Skeletal muscle tissue (tissue), 4 donors: Measurements from ENCODE around the gene OR52M1. TPM values are rescaled to one million over a fixed set of nuclear protein-coding genes. Genes with fewer than 3 reads are reported as not detected.

Source experiments
- H3K27ac ChIP-seq: one replicate; pipeline ENCODE4 v1.7.0; 2013; ENCODE audit warnings: mild to moderate bottlenecking, low read depth, low read length, inconsistent platforms
- H3K27me3 ChIP-seq, 3 donors: one replicate each; pipeline ENCODE4 v1.7.0; 2013; ENCODE audit warnings: low read length in 3 of 3; ENCODE audit not compliant: control insufficient read depth in 3 of 3, insufficient read depth in 3 of 3
- H3K36me3 ChIP-seq, 3 donors: one replicate each; pipeline ENCODE4 v1.7.0; 2013; ENCODE audit warnings: low read length in 3 of 3; ENCODE audit not compliant: control insufficient read depth in 3 of 3, insufficient read depth in 3 of 3
- H3K4me1 ChIP-seq, 3 donors: one replicate each; pipeline ENCODE4 v1.7.0; 2013; ENCODE audit warnings: low read length in 3 of 3, mild to moderate bottlenecking in 3 of 3; ENCODE audit not compliant: control insufficient read depth in 3 of 3, insufficient read depth in 3 of 3
- H3K4me3 ChIP-seq, 3 donors: one replicate each; pipeline ENCODE4 v1.7.0; 2013; ENCODE audit warnings: low read length in 3 of 3
- H3K9ac ChIP-seq, 3 donors: one replicate each; pipeline ENCODE4 v1.7.0; 2013; ENCODE audit warnings: low read length in 3 of 3, mild to moderate bottlenecking in 3 of 3, moderate library complexity in 2 of 3, low read depth in 1 of 3
- H3K9me3 ChIP-seq, 3 donors: one replicate each; pipeline ENCODE4 v1.7.0; 2013; ENCODE audit warnings: low read length in 3 of 3; ENCODE audit not compliant: control insufficient read depth in 3 of 3
- total RNA-seq: library from RNA; depleted of rRNA; stranded (reverse); fragments of >200 nt; gene quantifications from one replicate; pipeline ENCODE4 v1.2.3, GENCODE V29; 2014
- donor health status: Osteomylitis.

The OR52M1 gene
- not detected for total RNA-seq

DNA sequence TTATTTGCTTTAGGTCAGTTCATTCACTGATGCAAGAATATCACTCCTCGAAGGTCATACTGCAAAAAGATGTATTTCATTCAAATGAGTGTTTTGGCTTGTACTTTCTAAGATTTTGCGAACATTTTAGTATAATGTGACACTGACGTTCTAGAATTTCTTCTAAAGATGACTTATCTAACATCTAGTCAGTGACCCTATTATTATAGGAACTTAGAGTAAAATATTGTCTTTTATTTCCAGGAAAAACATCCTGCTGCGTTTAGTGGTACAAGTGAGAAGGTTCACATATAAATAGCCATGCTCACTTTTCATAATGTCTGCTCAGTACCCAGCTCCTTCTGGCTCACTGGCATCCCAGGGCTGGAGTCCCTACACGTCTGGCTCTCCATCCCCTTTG, at the start of gene OR52M1:
Gene OR52M1, plus strand, starts transcription at position 301 of the 400 bp plus-strand sequence. Its CDS starts 0 bp downstream, at position 301.
- Histone ChIP-seq H3K9me3 (no peaks in the 10 kb centered on the region), H3K27ac (no peak within 1 kb of the TSS), H3K36me3 (no peaks in the 10 kb centered on the region), H3K4me3 (no peak within 1 kb of the TSS), H3K9ac (no peak within 1 kb of the TSS), H3K27me3 (no peaks in the 10 kb centered on the region), H3K4me1 (no peaks in the 10 kb centered on the region)

GRCh38 chr11:4495487-4495886, 49.5 kb upstream of the OR52M1 start:
- Histone ChIP-seq H3K36me3 (no peaks in the 10 kb centered on the region), H3K9ac (no peak overlapping the region), H3K4me1 (no peaks in the 10 kb centered on the region), H3K27ac (no peak overlapping the region), H3K27me3 (peaks cover 0 to 6% (median 0%) of the 10 kb centered on the region in 3 donors), H3K4me3 (no peak overlapping the region), H3K9me3 (no peaks in the 10 kb centered on the region)

DNA sequence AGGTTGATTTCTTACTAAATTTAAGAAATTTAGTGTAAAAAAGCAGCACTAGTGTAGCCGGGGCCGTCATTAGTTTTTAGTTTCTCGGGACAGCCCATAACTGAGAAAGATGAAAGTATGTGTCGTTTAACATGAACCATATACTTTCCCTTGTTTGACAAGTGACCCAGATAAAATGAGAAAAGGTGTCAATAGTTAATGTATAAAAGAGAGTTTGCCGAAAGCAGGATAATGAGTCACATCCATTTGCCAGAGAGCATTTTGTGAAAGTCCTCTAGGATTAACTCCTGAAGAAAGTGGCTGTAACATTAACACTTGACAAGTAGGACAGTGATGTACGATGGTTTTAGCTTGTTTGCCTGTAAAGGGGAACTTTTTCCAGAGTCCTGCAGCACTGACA, 49.0 kb upstream of the OR52M1 start:
- peaks cover 0 to 6% (median 0%) of the 10 kb centered on the region in 3 donors for H3K27me3 ChIP-seq
- no peaks in the 10 kb centered on the region for H3K9me3 ChIP-seq
- H3K4me3 ChIP-seq: no peak overlapping the region
- H3K36me3 ChIP-seq: no peaks in the 10 kb centered on the region
- no peak overlapping the region for H3K9ac ChIP-seq
- H3K4me1 ChIP-seq: no peaks in the 10 kb centered on the region
- no peak overlapping the region for H3K27ac ChIP-seq

DNA sequence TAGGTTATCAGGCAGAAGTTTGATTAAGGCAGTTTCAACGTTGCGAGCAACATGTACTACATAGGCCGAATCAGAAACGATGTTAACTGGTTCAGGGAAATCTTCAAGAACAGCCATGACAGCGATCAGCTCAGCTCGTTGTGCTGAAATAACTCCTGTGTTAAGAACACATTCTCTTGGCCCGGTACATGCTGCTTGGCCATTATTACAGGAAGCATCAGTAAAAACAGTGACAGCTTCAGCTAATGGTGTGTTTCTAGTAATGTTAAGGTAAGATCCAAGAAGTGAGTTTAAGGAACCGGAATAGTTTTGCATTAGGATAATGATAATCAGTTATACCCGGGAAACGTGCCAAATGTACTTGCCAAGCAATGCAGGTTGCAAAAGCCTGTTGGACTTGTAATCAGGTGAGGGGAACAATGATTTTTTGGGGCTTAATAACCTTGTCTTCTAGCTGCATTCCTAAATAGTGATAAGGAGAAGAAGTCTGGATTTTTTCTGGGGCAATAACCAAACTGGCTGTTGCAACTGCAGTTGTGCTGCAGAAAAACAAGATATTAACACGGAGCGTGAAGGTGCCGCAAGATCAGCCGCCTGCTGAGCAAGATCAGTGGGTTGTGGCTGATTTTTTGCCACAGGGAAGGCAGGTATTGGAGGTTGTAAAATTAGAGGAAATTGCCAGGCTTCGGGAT, 48.3 kb upstream of the OR52M1 start:
- H3K4me3 ChIP-seq: no peak overlapping the region
- no peak overlapping the region for H3K9ac ChIP-seq
- no peaks in the 10 kb centered on the region for H3K9me3 ChIP-seq
- H3K36me3 ChIP-seq: no peaks in the 10 kb centered on the region
- H3K4me1 ChIP-seq: no peaks in the 10 kb centered on the region
- H3K27me3 ChIP-seq: peaks cover 0 to 6% (median 0%) of the 10 kb centered on the region in 3 donors
- no peak overlapping the region for H3K27ac ChIP-seq

DNA sequence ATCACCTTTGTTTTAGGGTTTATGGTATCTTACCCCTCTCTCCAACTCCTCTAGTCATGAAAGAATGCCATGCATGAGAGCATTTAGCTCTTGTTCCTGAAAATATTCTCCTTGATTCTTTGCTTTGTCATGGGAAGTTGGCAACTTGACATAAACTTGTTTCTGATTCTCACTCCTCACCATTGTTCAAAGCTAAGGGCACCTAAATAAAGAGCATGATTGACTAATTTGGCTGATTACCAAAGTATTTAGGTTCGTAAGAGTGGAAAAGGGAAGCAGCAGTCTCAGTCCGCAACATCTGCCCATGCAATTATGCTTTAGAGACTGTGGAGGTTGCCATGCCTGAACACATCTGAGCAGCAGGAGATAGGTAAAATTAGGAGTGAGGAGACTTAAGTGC, 36.1 kb upstream of the OR52M1 start:
- Histone ChIP-seq H3K27ac (no peak overlapping the region), H3K9ac (no peak overlapping the region), H3K27me3 (peaks cover 0 to 3% (median 0%) of the 10 kb centered on the region in 3 donors), H3K4me1 (no peaks in the 10 kb centered on the region), H3K36me3 (no peaks in the 10 kb centered on the region), H3K4me3 (no peak overlapping the region), H3K9me3 (no peaks in the 10 kb centered on the region)

DNA sequence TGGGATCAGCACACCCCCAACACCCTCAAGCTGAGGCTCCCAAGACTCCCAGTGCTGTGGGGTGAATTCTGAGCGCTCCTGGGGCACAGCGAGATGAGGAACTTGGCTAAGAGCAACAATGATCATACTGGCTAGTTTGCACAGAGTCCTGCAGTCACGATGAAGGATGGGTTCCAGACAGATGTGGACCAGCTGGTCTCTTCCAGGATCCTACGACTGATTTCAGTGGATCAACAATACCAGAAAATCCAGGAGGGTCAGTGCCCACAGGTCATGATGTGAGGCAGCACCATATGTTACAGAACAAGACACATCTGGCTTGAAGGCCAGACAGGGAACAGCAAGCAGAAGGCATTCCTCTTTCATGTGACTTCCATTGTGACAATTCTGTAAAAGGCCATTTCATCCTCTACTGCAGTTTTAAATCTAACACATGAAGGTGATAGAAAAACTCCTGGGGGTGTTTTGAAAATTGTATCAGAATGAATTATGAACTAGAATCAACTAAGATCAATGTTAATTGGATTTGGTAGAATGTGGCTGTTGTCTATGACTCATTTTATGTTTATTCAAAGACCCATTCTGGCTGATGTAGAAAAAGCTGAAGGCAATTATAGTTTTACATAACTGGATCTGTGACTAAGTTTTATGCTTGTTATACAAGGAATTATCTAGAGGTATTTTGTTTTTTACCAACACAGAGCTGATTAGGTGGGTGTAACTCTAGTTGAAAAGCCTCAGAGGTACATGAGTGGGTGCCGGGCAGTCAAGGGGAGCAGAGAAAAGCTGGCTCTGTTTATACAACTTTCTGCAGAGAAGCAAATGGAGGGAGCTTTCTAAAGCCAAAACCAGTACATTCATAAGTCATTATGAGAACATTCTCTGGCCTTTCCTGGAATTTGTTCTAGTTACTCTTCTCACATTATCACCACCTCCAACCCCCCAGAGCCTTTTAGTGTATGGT, 33.4 kb upstream of the OR52M1 start:
- Histone ChIP-seq H3K4me1 (no peaks in the 10 kb centered on the region), H3K9me3 (no peaks in the 10 kb centered on the region), H3K36me3 (no peaks in the 10 kb centered on the region), H3K9ac (no peak overlapping the region), H3K4me3 (no peak overlapping the region), H3K27me3 (no peaks in the 10 kb centered on the region), H3K27ac (no peak overlapping the region)

- no peaks in the 10 kb centered on the region for H3K36me3 ChIP-seq
- no peaks in the 10 kb centered on the region for H3K9me3 ChIP-seq
- H3K9ac ChIP-seq: no peak overlapping the region
- H3K27me3 ChIP-seq: no peaks in the 10 kb centered on the region
- H3K4me1 ChIP-seq: no peaks in the 10 kb centered on the region
- no peak overlapping the region for H3K4me3 ChIP-seq
- H3K27ac ChIP-seq: no peak overlapping the region
These were observed 30.8 kb upstream of the OR52M1 start for GRCh38 chr11:4514196-4514595.

DNA sequence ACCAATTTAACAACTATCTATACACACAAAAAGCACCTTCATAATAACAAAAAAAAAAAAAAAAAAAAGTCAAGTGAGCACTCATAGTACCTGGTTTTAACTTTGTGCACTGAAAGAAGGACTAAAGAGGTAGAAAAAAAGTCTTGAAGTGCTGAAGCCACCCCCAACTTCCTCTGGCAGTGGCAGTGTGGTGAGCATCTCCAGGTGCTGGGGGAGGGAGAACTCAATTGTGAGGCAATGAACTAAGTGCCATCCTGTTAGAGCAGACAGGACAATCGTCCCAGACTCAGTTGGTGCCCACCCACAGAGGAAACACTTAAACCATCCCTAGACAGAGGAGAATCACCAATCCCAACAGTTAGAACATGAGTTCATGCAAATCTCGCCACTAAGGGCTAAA, 22.7 kb upstream of the OR52M1 start:
- Histone ChIP-seq H3K9me3 (no peaks in the 10 kb centered on the region), H3K27me3 (peaks cover 0 to 2% (median 0%) of the 10 kb centered on the region in 3 donors), H3K9ac (no peak overlapping the region), H3K36me3 (no peaks in the 10 kb centered on the region), H3K4me1 (peaks cover 0 to 11% (median 0%) of the 10 kb centered on the region in 3 donors), H3K4me3 (no peak overlapping the region), H3K27ac (no peak overlapping the region)

DNA sequence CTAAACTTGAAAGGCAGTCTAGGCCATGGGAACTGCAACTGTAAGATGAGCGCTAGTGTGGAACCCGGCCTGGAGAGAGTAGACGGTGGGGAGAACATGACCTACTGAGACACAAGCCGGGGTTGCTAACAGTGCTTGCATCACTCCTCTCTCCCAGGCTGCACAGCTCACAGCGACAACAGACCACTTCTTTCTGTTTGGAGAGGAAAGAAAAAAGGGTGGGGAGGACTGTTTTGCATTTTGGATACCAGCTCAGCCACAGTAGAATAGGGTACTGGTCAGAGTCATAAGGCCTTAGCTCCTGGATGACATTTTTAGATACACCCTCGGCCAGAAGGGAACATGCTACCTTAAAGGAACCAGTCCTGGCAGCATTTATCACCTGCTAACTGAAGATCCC, 22.2 kb upstream of the OR52M1 start:
- Histone ChIP-seq H3K27ac (no peak overlapping the region), H3K4me1 (peaks cover 0 to 11% (median 0%) of the 10 kb centered on the region in 3 donors), H3K9ac (no peak overlapping the region), H3K4me3 (no peak overlapping the region), H3K9me3 (no peaks in the 10 kb centered on the region), H3K27me3 (peaks cover 0 to 2% (median 0%) of the 10 kb centered on the region in 3 donors), H3K36me3 (no peaks in the 10 kb centered on the region)

GRCh38 chr11:4523666-4524065, 21.3 kb upstream of the OR52M1 start:
- peaks cover 0 to 11% (median 0%) of the 10 kb centered on the region in 3 donors for H3K4me1 ChIP-seq
- no peaks in the 10 kb centered on the region for H3K36me3 ChIP-seq
- H3K9ac ChIP-seq: no peak overlapping the region
- H3K27me3 ChIP-seq: peaks cover 0 to 2% (median 0%) of the 10 kb centered on the region in 3 donors
- no peaks in the 10 kb centered on the region for H3K9me3 ChIP-seq
- H3K27ac ChIP-seq: no peak overlapping the region
- H3K4me3 ChIP-seq: no peak overlapping the region
